HEK293 (cell line): Measurements from ENCODE around the gene TP53I11.

Source experiments
- ZNF239 ChIP-seq: fragments of 450-650 bp; formaldehyde crosslinking; IDR thresholded peaks from 2 replicates; pipeline ENCODE4 v1.5.1; 2016; ENCODE audit warnings: missing biosample characterization, missing genetic modification characterization
- ZNF76 ChIP-seq: fragments of 450-650 bp; formaldehyde crosslinking; IDR thresholded peaks from 2 replicates; pipeline ENCODE4; 2016; ENCODE audit warnings: low read depth, missing biosample characterization, missing genetic modification characterization, borderline replicate concordance
- TF ChIP-seq, protein P1 (sequence below): fragments of 450-650 bp; formaldehyde crosslinking; IDR thresholded peaks from 2 replicates; pipeline ENCODE4 v1.5.1; 2016; ENCODE audit warnings: missing biosample characterization, missing genetic modification characterization
- TF ChIP-seq, protein P2 (sequence below): fragments of 450-650 bp; IDR thresholded peaks from 2 replicates; pipeline ENCODE4 v1.5.1; 2018; ENCODE audit warnings: missing biosample characterization, mild to moderate bottlenecking, missing genetic modification characterization

DNA sequence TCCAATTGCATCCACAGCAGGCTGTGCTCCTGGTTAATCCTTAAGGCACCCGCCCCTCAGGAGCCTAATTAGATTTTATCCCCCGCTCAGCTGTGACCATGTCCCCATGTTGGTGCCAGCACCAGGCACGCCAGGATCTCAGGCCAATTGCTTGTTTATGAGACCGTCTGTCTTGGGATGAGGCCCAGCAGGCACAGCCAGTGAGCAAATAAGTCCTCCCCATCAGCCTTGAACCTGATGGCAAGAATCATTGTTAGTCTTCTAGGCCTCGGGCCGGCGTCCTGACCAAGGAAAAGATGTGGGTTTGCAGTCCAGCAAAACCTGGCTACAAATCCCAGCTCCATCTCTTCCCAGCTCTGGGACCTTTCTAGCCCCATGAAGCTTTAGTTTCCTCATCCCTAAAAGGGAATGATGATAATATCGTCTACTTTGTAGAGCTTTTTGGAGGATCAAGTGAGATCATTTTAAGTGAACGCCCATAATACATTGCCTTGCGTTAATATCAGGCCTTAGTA, 57.3 kb downstream of the TP53I11 start:
- TF ChIP-seq, protein P1, sequence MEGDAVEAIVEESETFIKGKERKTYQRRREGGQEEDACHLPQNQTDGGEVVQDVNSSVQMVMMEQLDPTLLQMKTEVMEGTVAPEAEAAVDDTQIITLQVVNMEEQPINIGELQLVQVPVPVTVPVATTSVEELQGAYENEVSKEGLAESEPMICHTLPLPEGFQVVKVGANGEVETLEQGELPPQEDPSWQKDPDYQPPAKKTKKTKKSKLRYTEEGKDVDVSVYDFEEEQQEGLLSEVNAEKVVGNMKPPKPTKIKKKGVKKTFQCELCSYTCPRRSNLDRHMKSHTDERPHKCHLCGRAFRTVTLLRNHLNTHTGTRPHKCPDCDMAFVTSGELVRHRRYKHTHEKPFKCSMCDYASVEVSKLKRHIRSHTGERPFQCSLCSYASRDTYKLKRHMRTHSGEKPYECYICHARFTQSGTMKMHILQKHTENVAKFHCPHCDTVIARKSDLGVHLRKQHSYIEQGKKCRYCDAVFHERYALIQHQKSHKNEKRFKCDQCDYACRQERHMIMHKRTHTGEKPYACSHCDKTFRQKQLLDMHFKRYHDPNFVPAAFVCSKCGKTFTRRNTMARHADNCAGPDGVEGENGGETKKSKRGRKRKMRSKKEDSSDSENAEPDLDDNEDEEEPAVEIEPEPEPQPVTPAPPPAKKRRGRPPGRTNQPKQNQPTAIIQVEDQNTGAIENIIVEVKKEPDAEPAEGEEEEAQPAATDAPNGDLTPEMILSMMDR (tag by site-specific recombination), result no peak
- TF ChIP-seq ZNF76 (tag by site-specific recombination) (no peak), ZNF239 (no peak)
- TF ChIP-seq, protein P2, sequence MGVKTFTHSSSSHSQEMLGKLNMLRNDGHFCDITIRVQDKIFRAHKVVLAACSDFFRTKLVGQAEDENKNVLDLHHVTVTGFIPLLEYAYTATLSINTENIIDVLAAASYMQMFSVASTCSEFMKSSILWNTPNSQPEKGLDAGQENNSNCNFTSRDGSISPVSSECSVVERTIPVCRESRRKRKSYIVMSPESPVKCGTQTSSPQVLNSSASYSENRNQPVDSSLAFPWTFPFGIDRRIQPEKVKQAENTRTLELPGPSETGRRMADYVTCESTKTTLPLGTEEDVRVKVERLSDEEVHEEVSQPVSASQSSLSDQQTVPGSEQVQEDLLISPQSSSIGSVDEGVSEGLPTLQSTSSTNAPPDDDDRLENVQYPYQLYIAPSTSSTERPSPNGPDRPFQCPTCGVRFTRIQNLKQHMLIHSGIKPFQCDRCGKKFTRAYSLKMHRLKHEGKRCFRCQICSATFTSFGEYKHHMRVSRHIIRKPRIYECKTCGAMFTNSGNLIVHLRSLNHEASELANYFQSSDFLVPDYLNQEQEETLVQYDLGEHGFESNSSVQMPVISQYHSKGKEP (tag by site-specific recombination), result no peak
